GM23248 (cell line): ENCODE measurements around the gene CCDC102B.

Source experiments
- EZH2 ChIP-seq: fragments of 200-600 bp; sonication (generic); IDR thresholded peaks from 2 replicates; pipeline ENCODE4 v1.6.1; 2018; ENCODE audit warnings: antibody characterized with exemption, mild to moderate bottlenecking; ENCODE audit not compliant: insufficient read depth, poor library complexity, severe bottlenecking
- EZH2phosphoT487 ChIP-seq: fragments of 200-600 bp; sonication (generic); IDR thresholded peaks from 2 replicates; pipeline ENCODE4 v1.6.1; 2018; ENCODE audit warnings: antibody characterized with exemption, moderate library complexity, mild to moderate bottlenecking, low read depth; ENCODE audit not compliant: insufficient read depth

- no peak for TF ChIP-seq EZH2
- TF ChIP-seq EZH2phosphoT487 = no peak
Measured at GRCh38 chr18:68873003-68873402, 75.1 kb downstream of the CCDC102B start.
